GM23338 (cell line): Measurements from ENCODE around the gene NHS. TPM values are rescaled to one million over a fixed set of nuclear protein-coding genes. Genes with fewer than 3 reads are reported as not detected.

Source experiments
- ATAC-seq: fragments of 200-7000 bp; cut with Tn5 transposase; 3 replicates; pipeline ENCODE4 v1.9.1; 2020
- DNase-seq: peaks from one replicate; pipeline ENCODE4 v3.0.0-alpha.2; 2015; ENCODE audit warnings: low spot score
- H2AFZ ChIP-seq: fragments of 200-600 bp; sonication (generic); 2 replicates; pipeline ENCODE4 v1.8.0; 2016; ENCODE audit warnings: antibody characterized with exemption, mild to moderate bottlenecking, moderate library complexity
- H3F3A ChIP-seq: fragments of 200-600 bp; sonication (generic); replicated peaks from 2 replicates; pipeline ENCODE4 v1.8.0; 2017; ENCODE audit warnings: antibody characterized with exemption, mixed run types, low read depth
- H3K27ac ChIP-seq: fragments of 200-600 bp; sonication (generic); 2 replicates; pipeline ENCODE4 v1.6.1; 2016; ENCODE audit warnings: low read depth
- H3K27me3 ChIP-seq: fragments of 200-600 bp; sonication (generic); 2 replicates; pipeline ENCODE4 v1.8.0; 2016; ENCODE audit warnings: mild to moderate bottlenecking, mixed run types, moderate library complexity; ENCODE audit not compliant: insufficient read depth
- H3K36me3 ChIP-seq: fragments of 200-600 bp; sonication (generic); 2 replicates; pipeline ENCODE4 v1.8.0; 2016; ENCODE audit warnings: mild to moderate bottlenecking; ENCODE audit not compliant: insufficient read depth
- H3K4me1 ChIP-seq: fragments of 200-600 bp; sonication (generic); 2 replicates; pipeline ENCODE4 v1.8.0; 2016; ENCODE audit warnings: mild to moderate bottlenecking, moderate library complexity; ENCODE audit not compliant: insufficient read depth
- H3K4me2 ChIP-seq: fragments of 200-600 bp; sonication (generic); 2 replicates; pipeline ENCODE4 v1.7.1; 2017; ENCODE audit warnings: mixed run types
- H3K4me3 ChIP-seq: fragments of 200-600 bp; sonication (generic); 2 replicates; pipeline ENCODE4 v1.6.1; 2016; ENCODE audit warnings: mixed run types
- H3K79me2 ChIP-seq: fragments of 200-600 bp; sonication (generic); replicated peaks from 2 replicates; pipeline ENCODE4 v1.8.0; 2017; ENCODE audit warnings: mild to moderate bottlenecking; ENCODE audit not compliant: insufficient read depth
- H3K9me2 ChIP-seq: fragments of 200-600 bp; sonication (generic); 2 replicates; pipeline ENCODE4 v1.8.0; 2017; ENCODE audit not compliant: insufficient read depth
- H4K20me1 ChIP-seq: fragments of 200-600 bp; sonication (generic); replicated peaks from 2 replicates; pipeline ENCODE4 v1.8.0; 2017; ENCODE audit warnings: mild to moderate bottlenecking; ENCODE audit not compliant: insufficient read depth
- H3K27ac Mint-ChIP-seq: 2 replicates; pipeline ENCODE4 v1.8.0; 2020; ENCODE audit warnings: inconsistent platforms, mild to moderate bottlenecking, moderate library complexity, mixed read lengths
- H3K27me3 Mint-ChIP-seq: 3 replicates; pipeline ENCODE4 v1.8.0; 2022; ENCODE audit warnings: low read depth, mild to moderate bottlenecking, moderate library complexity, mixed read lengths, inconsistent platforms; ENCODE audit not compliant: insufficient read depth, poor library complexity
- H3K36me3 Mint-ChIP-seq: 3 replicates; pipeline ENCODE4 v1.8.0; 2021; ENCODE audit warnings: low read depth, mild to moderate bottlenecking, inconsistent platforms, moderate library complexity, mixed read lengths
- H3K4me1 Mint-ChIP-seq: 3 replicates; pipeline ENCODE4 v1.8.0; 2020; ENCODE audit warnings: mild to moderate bottlenecking, inconsistent platforms, mixed read lengths
- H3K4me3 Mint-ChIP-seq: 3 replicates; pipeline ENCODE4 v1.8.0; 2021; ENCODE audit warnings: moderate library complexity, mild to moderate bottlenecking, inconsistent platforms, mixed read lengths
- H3K9me3 Mint-ChIP-seq: 3 replicates; pipeline ENCODE4 v1.8.0; 2020; ENCODE audit warnings: moderate library complexity, mild to moderate bottlenecking, inconsistent platforms, mixed read lengths
- CREB1 ChIP-seq: fragments of 250-450 bp; sonication (Bioruptor Pico); IDR thresholded peaks from 2 replicates; pipeline ENCODE4 v1.5.0; 2020; ENCODE audit warnings: low read depth, mild to moderate bottlenecking, moderate library complexity
- EZH2 ChIP-seq: fragments of 200-600 bp; sonication (generic); IDR thresholded peaks from one replicate; pipeline ENCODE4 v1.8.0; 2017; ENCODE audit warnings: antibody characterized with exemption, mild to moderate bottlenecking, low read depth; ENCODE audit not compliant: unreplicated experiment
- EZH2phosphoT487 ChIP-seq: fragments of 200-600 bp; sonication (generic); IDR thresholded peaks from one replicate; pipeline ENCODE4 v1.8.1; 2018; ENCODE audit warnings: antibody characterized with exemption; ENCODE audit not compliant: unreplicated experiment
- JUNB ChIP-seq: IDR thresholded peaks from one replicate; pipeline ENCODE4 v1.6.1; 2016; ENCODE audit warnings: antibody characterized with exemption; ENCODE audit not compliant: unreplicated experiment
- NANOG ChIP-seq: IDR thresholded peaks from 2 replicates; pipeline ENCODE4 v1.6.1; 2016; ENCODE audit warnings: antibody characterized with exemption, borderline replicate concordance
- POLR2AphosphoS5 ChIP-seq: IDR thresholded peaks from 2 replicates; pipeline ENCODE4 v1.6.1; 2016; ENCODE audit warnings: antibody characterized with exemption, low read depth
- STAT1 ChIP-seq: IDR thresholded peaks from one replicate; pipeline ENCODE4 v1.6.1; 2016; ENCODE audit warnings: antibody characterized with exemption; ENCODE audit not compliant: unreplicated experiment
- ZNF114 ChIP-seq: fragments of 250-450 bp; sonication (Bioruptor Pico); IDR thresholded peaks from 2 replicates; pipeline ENCODE4 v1.5.0; 2020; ENCODE audit warnings: mild to moderate bottlenecking, moderate library complexity
- polyA plus RNA-seq: library from polyadenylated mRNA; unstranded; fragments of >200 nt; fragmentation: Nextera tagmentation; extraction: Ambion mirVana; gene quantifications from 2 replicates; pipeline ENCODE4 v1.2.1, GENCODE V29; 2016
- total RNA-seq: library from RNA; depleted of rRNA; stranded (reverse); fragments of >200 nt; shearing (Covaris generic); gene quantifications from 2 replicates; pipeline ENCODE4 v1.2.3, GENCODE V29; 2014
- TF ChIP-seq, protein P1 (sequence below), 2 experiments: fragments of 200-600 bp in 1 of 2; sonication (generic) in 1 of 2; conservative IDR thresholded peaks; 2 replicates each; pipeline versions ENCODE4 v1.5.1 to v1.6.1; 2016 to 2017; ENCODE audit warnings: antibody characterized with exemption in 2 of 2, low read depth in 2 of 2, mild to moderate bottlenecking in 2 of 2, moderate library complexity in 1 of 2
- TF ChIP-seq, protein P2 (sequence below): fragments of 250-450 bp; sonication (Bioruptor Pico); IDR thresholded peaks from 2 replicates; pipeline ENCODE4 v1.5.0; 2020; ENCODE audit warnings: mild to moderate bottlenecking, moderate library complexity
- TF ChIP-seq, protein P3 (sequence below): IDR thresholded peaks from 2 replicates; pipeline ENCODE4 v1.6.1; 2016; ENCODE audit warnings: antibody characterized with exemption
- TF ChIP-seq, protein P4 (sequence below): IDR thresholded peaks from one replicate; pipeline ENCODE4 v1.6.1; 2018; ENCODE audit warnings: antibody characterized with exemption; ENCODE audit not compliant: unreplicated experiment

The NHS gene
- total and polyA plus RNA-seq, 2 experiments from 2014 or later, result 1.8 to 8.2 TPM

DNA sequence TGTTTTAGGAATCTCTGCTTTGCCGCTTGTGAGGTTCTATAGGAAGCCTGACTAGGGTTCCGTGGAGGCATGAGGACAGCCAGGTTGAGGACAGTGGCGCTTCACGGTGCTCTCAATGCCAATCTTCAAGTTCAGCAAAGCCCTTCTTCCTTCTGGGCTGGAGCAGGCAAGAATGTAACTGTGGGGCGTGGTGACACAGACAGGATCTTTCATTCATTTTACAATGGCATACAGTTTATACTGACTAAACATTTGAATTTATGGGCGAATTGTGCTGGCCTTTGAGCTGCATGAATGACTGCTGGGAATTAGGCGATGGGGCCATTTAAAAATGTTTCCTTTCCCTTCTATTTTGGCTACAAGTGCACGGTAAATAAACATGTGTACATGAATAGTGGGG, 2.9 kb upstream of the NHS start:
- DNase-seq, result no peak
- no peak for ATAC-seq
- TF ChIP-seq, protein P1, sequence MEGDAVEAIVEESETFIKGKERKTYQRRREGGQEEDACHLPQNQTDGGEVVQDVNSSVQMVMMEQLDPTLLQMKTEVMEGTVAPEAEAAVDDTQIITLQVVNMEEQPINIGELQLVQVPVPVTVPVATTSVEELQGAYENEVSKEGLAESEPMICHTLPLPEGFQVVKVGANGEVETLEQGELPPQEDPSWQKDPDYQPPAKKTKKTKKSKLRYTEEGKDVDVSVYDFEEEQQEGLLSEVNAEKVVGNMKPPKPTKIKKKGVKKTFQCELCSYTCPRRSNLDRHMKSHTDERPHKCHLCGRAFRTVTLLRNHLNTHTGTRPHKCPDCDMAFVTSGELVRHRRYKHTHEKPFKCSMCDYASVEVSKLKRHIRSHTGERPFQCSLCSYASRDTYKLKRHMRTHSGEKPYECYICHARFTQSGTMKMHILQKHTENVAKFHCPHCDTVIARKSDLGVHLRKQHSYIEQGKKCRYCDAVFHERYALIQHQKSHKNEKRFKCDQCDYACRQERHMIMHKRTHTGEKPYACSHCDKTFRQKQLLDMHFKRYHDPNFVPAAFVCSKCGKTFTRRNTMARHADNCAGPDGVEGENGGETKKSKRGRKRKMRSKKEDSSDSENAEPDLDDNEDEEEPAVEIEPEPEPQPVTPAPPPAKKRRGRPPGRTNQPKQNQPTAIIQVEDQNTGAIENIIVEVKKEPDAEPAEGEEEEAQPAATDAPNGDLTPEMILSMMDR (conservative IDR thresholded peaks at IDR 0.05; ENCODE audit: low read depth in 2 of 2), result no peak
- TF ChIP-seq, protein P2, sequence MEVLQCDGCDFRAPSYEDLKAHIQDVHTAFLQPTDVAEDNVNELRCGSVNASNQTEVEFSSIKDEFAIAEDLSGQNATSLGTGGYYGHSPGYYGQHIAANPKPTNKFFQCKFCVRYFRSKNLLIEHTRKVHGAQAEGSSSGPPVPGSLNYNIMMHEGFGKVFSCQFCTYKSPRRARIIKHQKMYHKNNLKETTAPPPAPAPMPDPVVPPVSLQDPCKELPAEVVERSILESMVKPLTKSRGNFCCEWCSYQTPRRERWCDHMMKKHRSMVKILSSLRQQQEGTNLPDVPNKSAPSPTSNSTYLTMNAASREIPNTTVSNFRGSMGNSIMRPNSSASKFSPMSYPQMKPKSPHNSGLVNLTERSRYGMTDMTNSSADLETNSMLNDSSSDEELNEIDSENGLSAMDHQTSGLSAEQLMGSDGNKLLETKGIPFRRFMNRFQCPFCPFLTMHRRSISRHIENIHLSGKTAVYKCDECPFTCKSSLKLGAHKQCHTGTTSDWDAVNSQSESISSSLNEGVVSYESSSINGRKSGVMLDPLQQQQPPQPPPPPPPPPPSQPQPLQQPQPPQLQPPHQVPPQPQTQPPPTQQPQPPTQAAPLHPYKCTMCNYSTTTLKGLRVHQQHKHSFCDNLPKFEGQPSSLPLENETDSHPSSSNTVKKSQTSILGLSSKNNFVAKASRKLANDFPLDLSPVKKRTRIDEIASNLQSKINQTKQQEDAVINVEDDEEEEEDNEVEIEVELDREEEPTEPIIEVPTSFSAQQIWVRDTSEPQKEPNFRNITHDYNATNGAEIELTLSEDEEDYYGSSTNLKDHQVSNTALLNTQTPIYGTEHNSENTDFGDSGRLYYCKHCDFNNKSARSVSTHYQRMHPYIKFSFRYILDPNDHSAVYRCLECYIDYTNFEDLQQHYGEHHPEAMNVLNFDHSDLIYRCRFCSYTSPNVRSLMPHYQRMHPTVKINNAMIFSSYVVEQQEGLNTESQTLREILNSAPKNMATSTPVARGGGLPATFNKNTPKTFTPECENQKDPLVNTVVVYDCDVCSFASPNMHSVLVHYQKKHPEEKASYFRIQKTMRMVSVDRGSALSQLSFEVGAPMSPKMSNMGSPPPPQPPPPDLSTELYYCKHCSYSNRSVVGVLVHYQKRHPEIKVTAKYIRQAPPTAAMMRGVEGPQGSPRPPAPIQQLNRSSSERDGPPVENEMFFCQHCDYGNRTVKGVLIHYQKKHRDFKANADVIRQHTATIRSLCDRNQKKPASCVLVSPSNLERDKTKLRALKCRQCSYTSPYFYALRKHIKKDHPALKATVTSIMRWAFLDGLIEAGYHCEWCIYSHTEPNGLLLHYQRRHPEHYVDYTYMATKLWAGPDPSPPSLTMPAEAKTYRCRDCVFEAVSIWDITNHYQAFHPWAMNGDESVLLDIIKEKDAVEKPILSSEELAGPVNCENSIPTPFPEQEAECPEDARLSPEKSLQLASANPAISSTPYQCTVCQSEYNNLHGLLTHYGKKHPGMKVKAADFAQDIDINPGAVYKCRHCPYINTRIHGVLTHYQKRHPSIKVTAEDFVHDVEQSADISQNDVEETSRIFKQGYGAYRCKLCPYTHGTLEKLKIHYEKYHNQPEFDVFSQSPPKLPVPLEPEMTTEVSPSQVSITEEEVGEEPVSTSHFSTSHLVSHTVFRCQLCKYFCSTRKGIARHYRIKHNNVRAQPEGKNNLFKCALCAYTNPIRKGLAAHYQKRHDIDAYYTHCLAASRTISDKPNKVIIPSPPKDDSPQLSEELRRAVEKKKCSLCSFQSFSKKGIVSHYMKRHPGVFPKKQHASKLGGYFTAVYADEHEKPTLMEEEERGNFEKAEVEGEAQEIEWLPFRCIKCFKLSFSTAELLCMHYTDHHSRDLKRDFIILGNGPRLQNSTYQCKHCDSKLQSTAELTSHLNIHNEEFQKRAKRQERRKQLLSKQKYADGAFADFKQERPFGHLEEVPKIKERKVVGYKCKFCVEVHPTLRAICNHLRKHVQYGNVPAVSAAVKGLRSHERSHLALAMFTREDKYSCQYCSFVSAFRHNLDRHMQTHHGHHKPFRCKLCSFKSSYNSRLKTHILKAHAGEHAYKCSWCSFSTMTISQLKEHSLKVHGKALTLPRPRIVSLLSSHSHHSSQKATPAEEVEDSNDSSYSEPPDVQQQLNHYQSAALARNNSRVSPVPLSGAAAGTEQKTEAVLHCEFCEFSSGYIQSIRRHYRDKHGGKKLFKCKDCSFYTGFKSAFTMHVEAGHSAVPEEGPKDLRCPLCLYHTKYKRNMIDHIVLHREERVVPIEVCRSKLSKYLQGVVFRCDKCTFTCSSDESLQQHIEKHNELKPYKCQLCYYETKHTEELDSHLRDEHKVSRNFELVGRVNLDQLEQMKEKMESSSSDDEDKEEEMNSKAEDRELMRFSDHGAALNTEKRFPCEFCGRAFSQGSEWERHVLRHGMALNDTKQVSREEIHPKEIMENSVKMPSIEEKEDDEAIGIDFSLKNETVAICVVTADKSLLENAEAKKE (CRISPR knock-in tag), result no peak
- TF ChIP-seq NANOG (no peak), POLR2AphosphoS5 (no peak), ZNF114 (CRISPR knock-in tag) (no peak), CREB1 (CRISPR knock-in tag) (no peak), JUNB (no peak), EZH2phosphoT487 (no peak), STAT1 (no peak), EZH2 (no peak)
- TF ChIP-seq, protein P3, sequence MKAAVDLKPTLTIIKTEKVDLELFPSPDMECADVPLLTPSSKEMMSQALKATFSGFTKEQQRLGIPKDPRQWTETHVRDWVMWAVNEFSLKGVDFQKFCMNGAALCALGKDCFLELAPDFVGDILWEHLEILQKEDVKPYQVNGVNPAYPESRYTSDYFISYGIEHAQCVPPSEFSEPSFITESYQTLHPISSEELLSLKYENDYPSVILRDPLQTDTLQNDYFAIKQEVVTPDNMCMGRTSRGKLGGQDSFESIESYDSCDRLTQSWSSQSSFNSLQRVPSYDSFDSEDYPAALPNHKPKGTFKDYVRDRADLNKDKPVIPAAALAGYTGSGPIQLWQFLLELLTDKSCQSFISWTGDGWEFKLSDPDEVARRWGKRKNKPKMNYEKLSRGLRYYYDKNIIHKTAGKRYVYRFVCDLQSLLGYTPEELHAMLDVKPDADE, result no peak
- TF ChIP-seq, protein P4, sequence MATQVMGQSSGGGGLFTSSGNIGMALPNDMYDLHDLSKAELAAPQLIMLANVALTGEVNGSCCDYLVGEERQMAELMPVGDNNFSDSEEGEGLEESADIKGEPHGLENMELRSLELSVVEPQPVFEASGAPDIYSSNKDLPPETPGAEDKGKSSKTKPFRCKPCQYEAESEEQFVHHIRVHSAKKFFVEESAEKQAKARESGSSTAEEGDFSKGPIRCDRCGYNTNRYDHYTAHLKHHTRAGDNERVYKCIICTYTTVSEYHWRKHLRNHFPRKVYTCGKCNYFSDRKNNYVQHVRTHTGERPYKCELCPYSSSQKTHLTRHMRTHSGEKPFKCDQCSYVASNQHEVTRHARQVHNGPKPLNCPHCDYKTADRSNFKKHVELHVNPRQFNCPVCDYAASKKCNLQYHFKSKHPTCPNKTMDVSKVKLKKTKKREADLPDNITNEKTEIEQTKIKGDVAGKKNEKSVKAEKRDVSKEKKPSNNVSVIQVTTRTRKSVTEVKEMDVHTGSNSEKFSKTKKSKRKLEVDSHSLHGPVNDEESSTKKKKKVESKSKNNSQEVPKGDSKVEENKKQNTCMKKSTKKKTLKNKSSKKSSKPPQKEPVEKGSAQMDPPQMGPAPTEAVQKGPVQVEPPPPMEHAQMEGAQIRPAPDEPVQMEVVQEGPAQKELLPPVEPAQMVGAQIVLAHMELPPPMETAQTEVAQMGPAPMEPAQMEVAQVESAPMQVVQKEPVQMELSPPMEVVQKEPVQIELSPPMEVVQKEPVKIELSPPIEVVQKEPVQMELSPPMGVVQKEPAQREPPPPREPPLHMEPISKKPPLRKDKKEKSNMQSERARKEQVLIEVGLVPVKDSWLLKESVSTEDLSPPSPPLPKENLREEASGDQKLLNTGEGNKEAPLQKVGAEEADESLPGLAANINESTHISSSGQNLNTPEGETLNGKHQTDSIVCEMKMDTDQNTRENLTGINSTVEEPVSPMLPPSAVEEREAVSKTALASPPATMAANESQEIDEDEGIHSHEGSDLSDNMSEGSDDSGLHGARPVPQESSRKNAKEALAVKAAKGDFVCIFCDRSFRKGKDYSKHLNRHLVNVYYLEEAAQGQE, result no peak
- H3K4me1 Mint-ChIP-seq, result peaks cover 18% of the 10 kb centered on the region
- Histone ChIP-seq H3K27ac (no peak overlapping the region), H4K20me1 (no peaks in the 10 kb centered on the region), H3K4me2 (no peak overlapping the region), H3K79me2 (no peaks in the 10 kb centered on the region), H3F3A (no peaks in the 10 kb centered on the region), H3K4me3 (no peak overlapping the region), H3K9me2 (no peaks in the 10 kb centered on the region), H2AFZ (no peak overlapping the region), H3K27me3 (peaks cover 10% of the 10 kb centered on the region), H3K36me3 (no peaks in the 10 kb centered on the region), H3K4me1 (peaks cover 12% of the 10 kb centered on the region; the same call in 1 of the 2 replicates)
- no peak overlapping the region for H3K4me3 Mint-ChIP-seq
- peaks cover 18% of the 10 kb centered on the region for H3K27me3 Mint-ChIP-seq
- no peak overlapping the region for H3K27ac Mint-ChIP-seq
- H3K36me3 Mint-ChIP-seq, result no peaks in the 10 kb centered on the region
- no peaks in the 10 kb centered on the region for H3K9me3 Mint-ChIP-seq
